GM12875 (cell line): ENCODE measurements around the gene HBS1L.

Experiments used
- H3K4me3 ChIP-seq: one replicate; pipeline ENCODE4 v1.5.1; 2011; ENCODE audit warnings: low read depth, low read length, control low read depth
- TF ChIP-seq, protein P1 (sequence below): IDR thresholded peaks from 2 replicates; pipeline ENCODE4 v1.5.1; 2011; ENCODE audit warnings: low read depth, mild to moderate bottlenecking, control low read depth, inconsistent platforms, low read length, moderate library complexity, borderline replicate concordance; ENCODE audit not compliant: insufficient read depth

Gene HBS1L

DNA sequence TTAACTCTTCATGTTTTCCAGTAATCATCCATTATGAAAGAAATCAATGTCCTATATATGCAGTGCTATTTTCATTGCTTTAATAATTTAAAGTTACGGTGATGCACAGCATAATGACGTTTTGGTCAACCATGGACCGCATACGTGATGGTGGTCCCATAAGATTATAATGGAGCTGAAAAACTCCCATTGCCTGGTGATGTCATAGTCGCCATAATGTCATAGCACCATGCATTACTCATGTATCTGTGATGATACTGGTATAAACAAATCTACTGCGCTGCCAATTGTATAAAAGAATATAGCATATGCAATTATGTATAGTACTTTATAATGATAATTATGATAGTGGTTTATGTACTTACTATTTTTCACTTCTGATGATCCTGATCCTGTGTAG is 62.5 kb downstream of the HBS1L start:
- TF ChIP-seq, protein P1, sequence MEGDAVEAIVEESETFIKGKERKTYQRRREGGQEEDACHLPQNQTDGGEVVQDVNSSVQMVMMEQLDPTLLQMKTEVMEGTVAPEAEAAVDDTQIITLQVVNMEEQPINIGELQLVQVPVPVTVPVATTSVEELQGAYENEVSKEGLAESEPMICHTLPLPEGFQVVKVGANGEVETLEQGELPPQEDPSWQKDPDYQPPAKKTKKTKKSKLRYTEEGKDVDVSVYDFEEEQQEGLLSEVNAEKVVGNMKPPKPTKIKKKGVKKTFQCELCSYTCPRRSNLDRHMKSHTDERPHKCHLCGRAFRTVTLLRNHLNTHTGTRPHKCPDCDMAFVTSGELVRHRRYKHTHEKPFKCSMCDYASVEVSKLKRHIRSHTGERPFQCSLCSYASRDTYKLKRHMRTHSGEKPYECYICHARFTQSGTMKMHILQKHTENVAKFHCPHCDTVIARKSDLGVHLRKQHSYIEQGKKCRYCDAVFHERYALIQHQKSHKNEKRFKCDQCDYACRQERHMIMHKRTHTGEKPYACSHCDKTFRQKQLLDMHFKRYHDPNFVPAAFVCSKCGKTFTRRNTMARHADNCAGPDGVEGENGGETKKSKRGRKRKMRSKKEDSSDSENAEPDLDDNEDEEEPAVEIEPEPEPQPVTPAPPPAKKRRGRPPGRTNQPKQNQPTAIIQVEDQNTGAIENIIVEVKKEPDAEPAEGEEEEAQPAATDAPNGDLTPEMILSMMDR = no peak
- no peak overlapping the region for H3K4me3 ChIP-seq

DNA sequence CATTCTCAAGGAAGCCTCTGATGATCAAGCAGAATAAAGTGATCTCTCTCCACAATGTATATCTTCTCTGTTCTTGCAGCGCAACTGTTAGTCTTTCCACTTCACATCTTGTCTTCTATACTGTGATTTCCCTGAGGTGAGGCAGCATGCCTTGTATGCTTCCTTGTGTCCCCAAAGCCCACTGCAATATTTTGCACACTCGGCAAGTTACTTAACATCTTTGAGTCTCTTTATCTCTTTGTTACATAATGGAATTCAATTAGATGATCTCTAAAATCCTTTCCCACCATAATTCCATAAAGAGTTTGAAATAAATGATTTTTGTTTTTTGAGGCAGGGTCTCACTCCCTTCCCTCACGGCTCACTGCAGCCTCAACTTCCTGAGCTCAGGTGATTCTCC is 64.4 kb downstream of the HBS1L start:
- TF ChIP-seq, protein P1 = no peak
- no peak overlapping the region for H3K4me3 ChIP-seq

DNA sequence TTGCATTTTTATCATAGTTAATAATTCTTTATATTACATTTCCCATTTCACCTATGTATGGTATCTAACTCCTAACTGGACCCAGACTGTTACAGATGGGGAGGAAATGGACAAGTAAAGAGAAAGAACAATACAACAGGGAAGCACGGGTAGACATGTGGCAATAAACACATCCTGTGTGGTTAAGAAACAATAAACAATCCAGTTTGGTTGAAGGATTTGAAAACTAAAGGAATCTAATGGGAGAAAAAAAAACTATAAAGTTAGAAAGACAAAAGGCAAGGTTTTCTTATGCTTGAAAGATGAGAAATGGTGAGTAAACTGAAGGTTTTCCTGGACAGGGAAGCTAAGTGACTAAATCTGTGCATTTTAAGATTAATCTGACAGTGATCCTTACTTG is 69.8 kb downstream of the HBS1L start:
- TF ChIP-seq, protein P1 = no peak
- no peak overlapping the region for H3K4me3 ChIP-seq

DNA sequence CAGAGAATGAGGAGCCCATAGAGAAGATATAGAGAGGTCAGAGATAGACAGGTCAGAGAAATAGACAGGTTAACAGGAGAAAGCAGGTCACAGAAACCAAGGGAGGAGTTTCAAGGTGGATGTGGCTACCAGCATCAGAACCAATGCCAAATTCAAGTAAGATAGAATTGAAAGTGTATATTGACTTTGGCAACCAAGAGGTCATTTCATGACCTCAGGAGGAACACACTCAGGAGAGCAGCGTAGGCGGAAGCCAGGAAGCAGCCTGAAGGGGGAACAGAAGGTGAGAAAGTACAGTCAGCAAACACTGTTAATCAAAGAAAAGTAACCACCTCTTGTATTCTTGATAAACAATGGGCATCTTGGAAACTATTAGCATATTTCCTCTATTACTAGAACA is 70.8 kb downstream of the HBS1L start:
- TF ChIP-seq, protein P1 = no peak

DNA sequence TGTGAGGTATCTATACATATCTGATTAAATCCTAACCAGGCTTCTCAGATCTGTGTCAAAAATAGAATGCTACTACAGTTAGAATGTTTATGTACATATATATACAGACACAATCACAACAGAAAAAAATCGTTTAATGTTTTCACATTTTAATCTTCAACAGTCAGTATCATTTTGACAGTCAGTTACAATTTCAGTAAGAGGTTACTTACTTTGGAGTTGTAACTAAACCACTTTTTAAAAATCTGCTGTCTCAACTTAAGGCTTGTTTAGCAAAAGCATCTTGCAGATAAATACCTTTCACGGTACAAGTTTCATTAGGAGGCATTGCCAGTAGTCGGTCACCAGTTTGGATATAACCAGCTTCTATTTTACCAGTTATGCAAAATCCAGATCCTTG is 72.5 kb downstream of the HBS1L start:
- TF ChIP-seq, protein P1 = no peak

More for the DNA sequence above, 70.8 kb downstream of the HBS1L start:
- H3K4me3 ChIP-seq = no peak overlapping the region

DNA sequence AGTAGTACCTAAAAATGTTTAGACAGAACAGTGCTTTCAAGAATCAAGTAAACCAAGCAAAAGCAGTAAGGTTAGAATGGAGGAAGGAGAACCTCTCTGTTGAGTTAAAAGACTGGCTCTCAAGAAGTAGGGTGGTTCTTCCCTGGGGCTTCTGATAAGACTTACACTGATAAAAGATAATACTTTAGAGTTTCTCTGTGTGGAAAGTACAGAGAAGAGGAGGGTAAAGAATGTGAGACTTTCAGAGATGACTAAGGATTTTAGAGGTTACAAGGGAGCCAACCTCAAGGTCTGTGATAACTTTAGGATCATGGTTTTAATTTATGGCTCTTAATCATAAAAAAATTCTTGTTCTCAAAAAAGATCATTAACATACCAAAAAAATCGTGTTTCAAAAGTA is 73.8 kb downstream of the HBS1L start:
- TF ChIP-seq, protein P1 = no peak
- H3K4me3 ChIP-seq = no peak overlapping the region

More for the DNA sequence above, 72.5 kb downstream of the HBS1L start:
- no peak overlapping the region for H3K4me3 ChIP-seq

DNA sequence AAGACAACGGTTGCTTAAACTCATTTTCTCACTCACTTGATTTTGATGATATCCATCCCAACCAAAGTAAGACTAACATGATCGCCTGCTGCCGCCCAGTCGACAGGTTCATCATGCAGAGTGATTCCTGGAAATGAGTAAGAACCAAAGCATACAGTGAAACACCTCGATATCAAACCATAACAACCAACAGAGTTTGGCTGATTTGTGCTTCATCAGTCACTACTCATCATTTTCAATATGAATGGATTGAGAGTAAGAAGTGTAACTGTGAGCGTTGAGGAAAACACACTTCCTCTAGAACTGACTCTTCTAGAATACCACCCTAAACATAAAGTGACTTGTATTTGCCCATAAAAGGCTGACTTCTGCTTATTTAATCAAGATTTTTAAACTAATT is 75.5 kb downstream of the HBS1L start:
- TF ChIP-seq, protein P1 = no peak
- H3K4me3 ChIP-seq = no peak overlapping the region
